Measurements from ENCODE around the gene C10orf53.

C10orf53 gene

GRCh38 chr10:49679480-49679893 lies at the start of gene C10orf53:
Gene C10orf53, plus strand, starts transcription at chr10:49679651. Its CDS starts 47 bp downstream, at chr10:49679698.
- peak; percentile 48 for DNase-seq

- no peak for DNase-seq
Observed at GRCh38 chr10:49631975-49632374, 47.5 kb upstream of the C10orf53 start.

- no peak for DNase-seq
Observed at GRCh38 chr10:49632406-49633317, 46.8 kb upstream of the C10orf53 start.

GRCh38 chr10:49633327-49634068 lies 46.0 kb upstream of the C10orf53 start:
- no peak for DNase-seq

- no peak for DNase-seq
Observed at GRCh38 chr10:49634069-49634660, 45.3 kb upstream of the C10orf53 start.

GRCh38 chr10:49642311-49642710 lies 37.1 kb upstream of the C10orf53 start:
- no peak for DNase-seq

GRCh38 chr10:49643241-49644034 lies 36.0 kb upstream of the C10orf53 start:
- DNase-seq = no peak

GRCh38 chr10:49644035-49644646 lies 35.3 kb upstream of the C10orf53 start:
- no peak for DNase-seq

- no peak for DNase-seq
Observed at GRCh38 chr10:49645417-49645816, 34.0 kb upstream of the C10orf53 start.

- no peak for DNase-seq
Observed at GRCh38 chr10:49645871-49646870, 33.3 kb upstream of the C10orf53 start.

GRCh38 chr10:49647554-49647953 lies 31.9 kb upstream of the C10orf53 start:
- DNase-seq = no peak

- DNase-seq = no peak
Observed at GRCh38 chr10:49647985-49648795, 31.3 kb upstream of the C10orf53 start.

- DNase-seq = no peak
Observed at GRCh38 chr10:49649294-49649693, 30.2 kb upstream of the C10orf53 start.

GRCh38 chr10:49649936-49650723 lies 29.3 kb upstream of the C10orf53 start:
- no peak for DNase-seq

- DNase-seq = no peak
Observed at GRCh38 chr10:49650724-49651034, 28.8 kb upstream of the C10orf53 start.

- DNase-seq = no peak
Observed at GRCh38 chr10:49651039-49651835, 28.2 kb upstream of the C10orf53 start.

GRCh38 chr10:49651917-49652316 lies 27.5 kb upstream of the C10orf53 start:
- no peak for DNase-seq
